ENCODE data around the gene PTBP3.
A peak's percentile ranks its signal among the peaks of the same experiment; 100 is the strongest.
"Not testable (repeated sequence)": the region's sequence is repeated elsewhere in the genome, so short reads cannot be mapped to it uniquely, and the experiment has no call there.

Gene PTBP3, protein sequence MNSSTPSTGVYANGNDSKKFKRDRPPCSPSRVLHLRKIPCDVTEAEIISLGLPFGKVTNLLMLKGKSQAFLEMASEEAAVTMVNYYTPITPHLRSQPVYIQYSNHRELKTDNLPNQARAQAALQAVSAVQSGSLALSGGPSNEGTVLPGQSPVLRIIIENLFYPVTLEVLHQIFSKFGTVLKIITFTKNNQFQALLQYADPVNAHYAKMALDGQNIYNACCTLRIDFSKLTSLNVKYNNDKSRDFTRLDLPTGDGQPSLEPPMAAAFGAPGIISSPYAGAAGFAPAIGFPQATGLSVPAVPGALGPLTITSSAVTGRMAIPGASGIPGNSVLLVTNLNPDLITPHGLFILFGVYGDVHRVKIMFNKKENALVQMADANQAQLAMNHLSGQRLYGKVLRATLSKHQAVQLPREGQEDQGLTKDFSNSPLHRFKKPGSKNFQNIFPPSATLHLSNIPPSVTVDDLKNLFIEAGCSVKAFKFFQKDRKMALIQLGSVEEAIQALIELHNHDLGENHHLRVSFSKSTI

GRCh38 chr9:112332977-112333638 lies at the start of gene PTBP3:
Gene PTBP3, minus strand, starts transcription at chr9:112333619. Its CDS starts 35,754 bp downstream, at chr9:112297865.
- DNase-seq, result peak; percentile 79

- DNase-seq, result no peak
Measured at GRCh38 chr9:112382501-112383364, 49.3 kb upstream of the PTBP3 start.

DNA sequence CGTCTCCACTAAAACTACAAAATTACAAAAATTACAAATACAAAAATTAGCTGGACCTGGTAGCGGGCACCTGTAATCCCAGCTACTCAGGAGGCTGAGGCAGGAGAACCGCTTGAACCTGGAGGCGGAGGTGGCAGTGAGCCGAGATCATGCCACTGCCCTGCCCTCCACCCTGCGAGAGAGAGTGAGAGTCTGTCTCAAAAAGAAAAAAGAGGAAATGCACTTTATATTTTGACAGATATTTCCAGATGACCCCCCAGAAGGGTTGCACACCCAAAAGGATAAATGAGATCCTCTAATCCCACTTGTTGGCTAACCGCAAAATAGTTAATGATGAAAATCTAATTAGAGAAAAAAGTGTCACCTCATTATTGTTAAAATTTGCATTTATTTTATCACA lies 48.6 kb upstream of the PTBP3 start:
- no peak for DNase-seq

- no peak for DNase-seq
Measured at GRCh38 chr9:112380825-112381221, 47.4 kb upstream of the PTBP3 start.

DNA sequence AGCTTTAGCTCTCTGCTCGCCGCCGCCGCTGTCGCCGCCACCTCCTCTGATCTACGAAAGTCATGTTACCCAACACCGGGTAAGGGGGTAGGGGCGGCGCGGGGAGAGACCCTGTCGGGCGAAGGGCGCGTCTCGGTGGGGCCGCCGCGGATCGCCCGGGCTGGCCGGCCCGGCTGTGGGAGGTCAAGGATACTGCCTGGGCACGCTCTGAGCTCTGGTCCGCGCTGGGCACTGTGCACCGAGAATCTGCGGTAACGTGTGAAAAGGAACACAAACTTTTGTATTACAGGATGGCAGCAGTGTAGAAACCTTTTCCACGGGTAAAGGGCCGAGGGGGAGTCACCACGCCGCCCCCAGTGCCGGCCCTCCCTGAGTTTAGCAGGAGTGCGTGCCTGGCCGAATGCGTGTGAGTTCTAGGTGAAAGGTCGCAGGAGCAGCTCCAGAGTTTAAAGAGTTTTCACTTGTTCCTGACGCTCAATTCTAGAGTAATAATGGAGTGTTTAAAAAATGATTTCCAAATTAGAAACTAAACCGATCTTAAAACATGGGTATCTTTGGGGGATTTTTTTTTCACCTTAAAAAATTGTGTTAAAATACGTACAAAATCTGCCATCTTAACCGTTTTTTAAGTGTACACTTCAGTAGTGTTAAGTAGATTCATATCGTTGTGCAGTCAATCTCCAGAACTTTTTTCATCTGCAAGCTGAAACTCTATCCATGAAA lies 46.8 kb upstream of the PTBP3 start, which contains the start of gene HSDL2:
Gene HSDL2 (plus strand): TSS at position 7 of the 723 bp plus-strand sequence. CDS start 56 bp downstream, at position 63.
- DNase-seq, result peak; percentile 24

DNA sequence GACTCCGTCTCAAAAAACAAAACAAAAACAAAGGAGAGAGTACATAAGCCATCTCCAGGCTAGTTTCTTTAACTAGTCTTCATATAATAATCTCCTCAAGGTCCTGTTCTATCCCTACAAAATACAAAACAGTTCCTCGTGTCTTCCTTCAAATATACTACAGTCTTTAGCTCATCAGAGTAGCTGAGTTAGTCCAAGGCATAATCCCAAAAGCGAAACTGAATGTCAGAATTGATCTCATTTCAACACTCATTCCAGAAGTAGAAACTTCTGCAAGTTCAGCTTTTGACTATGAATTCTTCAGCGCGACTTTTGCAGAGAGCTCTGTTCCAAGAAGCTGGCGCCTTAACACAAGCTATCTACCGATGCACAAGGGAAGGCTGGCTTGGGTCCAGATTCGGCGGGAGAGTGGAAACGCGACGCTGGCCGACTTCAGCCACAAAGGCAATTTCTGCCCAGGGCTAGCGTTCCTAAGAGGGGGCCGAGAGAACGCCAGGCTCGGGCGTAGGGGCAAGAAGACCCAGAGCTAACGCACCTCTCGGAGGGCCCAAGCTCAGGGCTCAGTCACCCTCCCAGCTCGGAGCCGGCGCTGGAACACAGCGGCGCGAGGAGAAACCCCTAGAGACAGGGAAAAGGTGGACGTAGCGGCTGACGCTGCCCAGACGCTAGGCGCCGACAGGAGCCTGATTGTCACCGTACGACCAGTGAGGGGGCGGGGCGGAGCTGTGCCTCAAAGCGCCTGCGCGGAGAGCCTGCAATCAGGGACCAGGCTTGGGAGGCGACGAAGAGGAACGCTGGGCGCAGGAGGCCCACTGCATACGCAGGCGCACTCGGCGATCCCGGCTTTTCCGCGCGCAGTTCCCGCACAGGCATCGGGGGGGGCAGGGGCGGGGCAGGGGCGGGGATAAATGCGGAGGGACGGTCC lies 46.0 kb upstream of the PTBP3 start:
- DNase-seq, result peak; percentile 98

DNA sequence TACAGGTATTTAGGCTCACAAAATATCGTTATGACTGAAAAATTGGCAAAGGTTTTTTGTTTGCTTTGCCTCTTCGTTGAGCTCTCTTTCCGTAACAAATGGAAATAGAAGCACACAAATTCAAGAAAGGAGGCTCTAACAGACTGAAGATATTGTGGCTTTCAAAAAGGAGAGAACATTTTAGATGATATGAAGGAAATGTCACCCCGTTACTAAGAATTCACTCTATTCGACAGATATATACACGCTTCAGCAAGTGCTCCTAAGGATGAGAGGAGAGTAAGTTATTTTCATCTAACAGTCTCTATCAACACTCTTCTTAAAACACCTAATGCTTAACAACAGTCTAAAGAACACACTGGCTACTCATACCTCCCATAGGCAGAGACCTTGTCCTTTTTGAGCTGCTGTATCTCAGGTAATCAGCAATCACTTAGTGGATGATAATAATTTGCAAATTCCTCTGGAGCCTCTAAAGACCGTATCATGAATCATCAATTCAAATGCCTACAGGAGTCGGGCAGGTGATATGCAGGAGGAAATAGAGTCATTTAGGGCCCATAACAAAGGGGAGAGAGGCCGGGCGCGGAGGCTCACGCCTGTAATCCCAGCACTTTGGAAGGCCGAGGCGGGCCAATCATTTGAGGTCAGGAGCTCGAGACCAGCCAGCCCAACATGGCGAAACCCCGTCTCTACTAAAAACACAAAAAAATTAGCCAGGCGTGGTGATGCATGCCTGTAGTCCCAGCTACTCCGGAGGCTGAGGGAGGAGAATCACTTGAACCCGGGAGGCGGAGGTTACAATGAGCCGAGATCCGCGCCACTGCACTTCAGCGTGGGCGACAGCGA lies 45.1 kb upstream of the PTBP3 start:
- DNase-seq, result peak; percentile 46

- no peak for DNase-seq
Measured at GRCh38 chr9:112377684-112378327, 44.4 kb upstream of the PTBP3 start.

DNA sequence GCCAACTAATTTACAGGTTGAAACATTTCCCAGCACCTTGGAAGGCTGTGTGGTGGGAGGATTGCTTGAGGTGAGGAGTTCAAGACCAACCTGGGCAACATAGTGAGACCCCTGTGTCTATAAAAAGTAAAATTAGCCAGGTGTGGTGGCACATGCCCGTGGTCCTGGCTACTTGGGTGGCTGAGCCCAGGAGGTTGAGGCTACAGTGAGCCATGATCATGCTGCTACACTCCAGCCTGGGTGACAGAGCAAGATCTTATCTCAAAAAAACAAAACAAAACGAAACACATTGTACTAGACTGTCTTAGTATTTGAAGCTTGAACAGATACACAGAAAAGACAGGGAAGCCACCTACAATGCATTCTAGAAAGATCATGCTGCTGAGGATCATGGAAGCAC lies 43.7 kb upstream of the PTBP3 start:
- no peak for DNase-seq

GRCh38 chr9:112375361-112375760 lies 41.9 kb upstream of the PTBP3 start:
- DNase-seq, result no peak

DNA sequence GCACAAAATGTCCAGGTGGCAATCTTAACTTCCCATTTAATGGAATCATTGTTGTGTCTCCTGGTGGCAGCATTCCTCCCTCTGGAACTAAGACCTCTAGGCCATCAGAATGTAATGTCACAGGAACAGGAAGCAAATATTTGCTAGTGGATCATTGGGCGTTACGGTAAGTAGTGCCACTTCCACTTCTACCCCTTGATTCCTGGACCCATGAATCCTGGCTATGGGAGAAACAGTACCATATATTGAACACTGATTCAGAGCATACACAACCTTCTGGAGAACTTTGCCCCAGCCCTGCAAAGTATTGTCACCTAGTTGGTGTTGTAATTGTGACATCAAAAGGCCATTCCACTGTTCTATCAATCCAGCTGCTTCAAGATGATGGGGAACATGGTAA lies 40.8 kb upstream of the PTBP3 start:
- not testable (repeated sequence) for DNase-seq

- DNase-seq, result not testable (repeated sequence)
Measured at GRCh38 chr9:112373666-112374065, 40.2 kb upstream of the PTBP3 start.

- no peak for DNase-seq
Measured at GRCh38 chr9:112371060-112371459, 37.6 kb upstream of the PTBP3 start.

- DNase-seq, result no peak
Measured at GRCh38 chr9:112369817-112370216, 36.4 kb upstream of the PTBP3 start.

DNA sequence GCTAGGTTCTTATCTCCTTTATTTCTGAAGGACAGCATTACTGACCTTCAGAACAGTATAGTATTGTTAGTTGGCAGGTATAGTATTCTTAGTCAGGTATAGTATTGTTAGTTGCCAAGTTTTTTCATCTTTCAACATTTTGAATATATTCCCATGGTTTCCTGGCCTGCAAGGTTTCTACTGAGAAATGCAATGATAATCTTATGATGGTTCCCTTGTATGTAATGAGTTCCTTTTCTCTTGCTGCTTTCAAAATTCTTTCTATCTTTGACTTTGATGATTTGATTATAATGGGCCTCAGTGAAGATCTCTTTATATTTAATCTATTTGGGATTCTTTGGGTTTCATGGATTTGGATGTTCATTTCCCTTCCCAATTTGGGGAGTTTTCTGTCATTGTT lies 34.0 kb upstream of the PTBP3 start:
- DNase-seq, result no peak

GRCh38 chr9:112366591-112366990 lies 33.2 kb upstream of the PTBP3 start:
- DNase-seq, result no peak

GRCh38 chr9:112365257-112365656 lies 31.8 kb upstream of the PTBP3 start:
- DNase-seq, result not testable (repeated sequence)

DNA sequence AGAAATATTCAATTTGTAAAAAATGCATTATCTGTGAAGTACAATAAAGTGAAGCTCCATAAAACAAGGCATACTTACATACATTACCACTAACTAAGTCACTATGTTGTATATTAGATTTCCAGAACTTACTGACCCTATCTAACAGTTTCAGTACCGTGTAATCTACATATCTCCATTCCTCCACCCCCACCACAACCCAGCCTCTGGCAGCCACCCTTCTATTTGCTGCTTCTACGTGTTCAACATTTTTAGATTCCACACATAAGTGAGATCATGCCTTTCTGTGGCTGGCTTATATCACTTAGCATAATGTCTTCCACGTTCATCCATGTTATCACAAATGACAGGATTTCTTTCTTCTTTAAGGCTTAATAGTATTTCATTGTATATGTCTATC lies 31.3 kb upstream of the PTBP3 start:
- DNase-seq, result no peak

DNA sequence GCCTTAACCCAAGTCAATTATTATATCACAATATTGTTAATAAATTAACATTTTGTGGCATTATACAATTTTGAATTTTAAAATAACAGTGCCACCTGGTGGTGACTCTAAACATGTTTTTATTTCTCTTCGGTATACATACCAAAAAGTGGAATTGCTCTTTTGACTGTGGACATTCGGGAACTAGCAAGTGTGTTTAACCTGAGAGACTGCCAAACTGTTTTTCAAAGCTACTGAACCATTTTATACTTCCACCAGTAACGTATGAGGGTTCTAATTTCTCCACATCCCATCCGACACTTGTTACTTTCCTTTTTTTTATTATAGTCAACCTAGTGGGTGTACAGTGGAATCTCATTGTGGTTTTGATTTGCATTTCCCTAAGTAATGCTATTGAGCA lies 28.2 kb upstream of the PTBP3 start:
- peak; percentile 46 for DNase-seq
